ENCODE results near the gene COL4A1.
"Not testable (repeated sequence)": the region's sequence is repeated elsewhere in the genome, so short reads cannot be mapped to it uniquely, and the experiment has no call there.

The COL4A1 gene

DNA sequence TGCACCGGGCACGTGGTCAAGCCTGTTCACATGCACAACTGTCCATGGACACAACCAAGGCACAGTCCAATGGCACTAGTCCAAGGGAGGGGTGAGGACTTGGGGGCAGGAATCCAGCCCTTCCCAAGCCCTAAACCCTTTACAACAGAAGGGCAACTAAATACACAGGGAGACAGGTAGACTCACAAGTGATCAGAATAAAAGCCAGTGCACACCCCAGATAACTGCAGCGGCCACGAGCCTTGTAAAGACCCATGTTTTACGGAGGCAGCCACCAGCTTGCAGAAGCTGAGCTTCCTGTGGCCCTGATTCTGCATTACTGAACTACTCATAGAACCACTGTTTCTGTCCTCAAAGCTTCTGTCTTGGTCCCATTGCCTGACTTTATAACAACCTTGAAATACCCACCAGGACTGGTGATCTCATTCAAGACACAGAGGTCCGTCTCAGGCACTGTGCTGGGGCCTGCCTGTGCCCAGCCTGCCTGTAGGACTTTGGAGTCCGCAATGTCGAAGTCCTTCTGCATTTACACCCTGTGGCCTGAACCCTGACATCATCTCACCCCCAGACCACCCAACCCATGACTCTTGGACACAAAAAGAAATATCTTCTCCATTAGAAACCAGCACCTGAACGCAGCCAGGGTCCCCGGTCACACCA, 181.2 kb downstream of the COL4A1 start:
- H3K36me3 Mint-ChIP-seq, result no peaks in the 10 kb centered on the region
- H3K4me3 Mint-ChIP-seq, result no peak overlapping the region
- ATAC-seq (ENCODE audit: low read depth) (no peak), DNase-seq (ENCODE audit: low spot score in 2 of 2) (no peak)
- H3K4me1 Mint-ChIP-seq, result no peaks in the 10 kb centered on the region
- H3K27ac Mint-ChIP-seq, result no peak overlapping the region
- peaks cover 14% of the 10 kb centered on the region for H3K27me3 Mint-ChIP-seq
- H3K9me3 Mint-ChIP-seq, result peaks cover 2% of the 10 kb centered on the region

DNA sequence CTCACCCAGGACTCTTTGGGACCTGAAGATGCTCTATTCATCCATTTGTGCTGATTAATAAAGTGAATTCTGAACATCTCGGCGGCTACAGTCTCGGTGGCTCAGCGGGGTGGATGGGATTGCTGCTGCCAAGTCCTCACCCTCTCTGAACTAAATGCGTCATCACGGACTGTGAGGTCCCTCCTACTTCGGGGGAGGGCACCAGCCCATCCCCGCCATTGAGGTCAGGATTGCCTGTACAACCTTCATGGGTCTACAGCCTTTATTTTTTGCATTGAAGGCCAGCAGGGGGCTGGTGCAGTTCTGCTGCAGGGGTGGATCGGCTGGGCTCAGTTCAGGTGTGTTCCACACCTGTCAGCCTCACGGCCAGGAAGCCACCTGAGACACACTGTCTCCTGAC, 181.8 kb downstream of the COL4A1 start:
- H3K4me3 Mint-ChIP-seq, result no peak overlapping the region
- no peak overlapping the region for H3K27ac Mint-ChIP-seq
- peaks cover 13% of the 10 kb centered on the region for H3K27me3 Mint-ChIP-seq
- no peaks in the 10 kb centered on the region for H3K4me1 Mint-ChIP-seq
- no peak for DNase-seq (ENCODE audit: low spot score in 2 of 2)
- no peaks in the 10 kb centered on the region for H3K36me3 Mint-ChIP-seq
- no peak for ATAC-seq (ENCODE audit: low read depth)
- no peaks in the 10 kb centered on the region for H3K9me3 Mint-ChIP-seq

DNA sequence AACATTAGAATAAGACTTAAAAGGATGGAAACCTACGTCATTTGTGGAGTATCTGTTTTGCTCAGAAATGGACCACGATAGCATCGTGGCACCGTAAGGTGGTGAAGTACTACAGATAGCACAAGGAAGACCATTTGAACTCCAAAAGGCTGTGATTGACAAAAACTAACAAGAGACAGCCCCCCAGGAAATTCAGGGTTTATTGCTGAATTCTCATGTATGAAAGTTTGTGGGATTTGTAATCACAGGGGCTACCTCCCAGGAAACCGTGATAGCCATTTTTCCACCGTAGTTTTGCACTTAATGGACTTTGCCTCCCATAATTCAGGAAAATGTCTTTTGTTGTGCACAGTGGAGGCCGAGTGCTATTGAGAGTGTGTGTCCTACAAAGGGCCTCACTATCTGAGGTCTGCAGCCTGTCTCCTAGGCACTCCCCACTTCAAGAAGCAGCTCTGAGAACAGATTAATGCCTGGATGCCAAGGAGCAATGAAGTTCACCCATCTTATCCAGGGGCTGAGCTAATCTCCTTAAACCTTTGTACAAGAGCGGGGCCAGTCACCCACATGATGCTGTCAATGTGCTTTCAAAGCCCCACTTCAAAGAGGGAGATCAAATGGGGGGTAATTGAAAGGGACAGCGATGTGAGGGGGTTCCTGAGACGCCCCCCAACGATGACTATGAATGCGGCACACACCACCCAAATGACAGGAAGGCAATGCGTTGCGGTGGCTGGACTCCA, 182.6 kb downstream of the COL4A1 start:
- no peak overlapping the region for H3K4me3 Mint-ChIP-seq
- DNase-seq (ENCODE audit: low spot score in 2 of 2), result no peak
- no peak overlapping the region for H3K27ac Mint-ChIP-seq
- no peak for ATAC-seq (ENCODE audit: low read depth)
- peaks cover 13% of the 10 kb centered on the region for H3K27me3 Mint-ChIP-seq
- no peaks in the 10 kb centered on the region for H3K9me3 Mint-ChIP-seq
- no peaks in the 10 kb centered on the region for H3K36me3 Mint-ChIP-seq
- no peaks in the 10 kb centered on the region for H3K4me1 Mint-ChIP-seq

DNA sequence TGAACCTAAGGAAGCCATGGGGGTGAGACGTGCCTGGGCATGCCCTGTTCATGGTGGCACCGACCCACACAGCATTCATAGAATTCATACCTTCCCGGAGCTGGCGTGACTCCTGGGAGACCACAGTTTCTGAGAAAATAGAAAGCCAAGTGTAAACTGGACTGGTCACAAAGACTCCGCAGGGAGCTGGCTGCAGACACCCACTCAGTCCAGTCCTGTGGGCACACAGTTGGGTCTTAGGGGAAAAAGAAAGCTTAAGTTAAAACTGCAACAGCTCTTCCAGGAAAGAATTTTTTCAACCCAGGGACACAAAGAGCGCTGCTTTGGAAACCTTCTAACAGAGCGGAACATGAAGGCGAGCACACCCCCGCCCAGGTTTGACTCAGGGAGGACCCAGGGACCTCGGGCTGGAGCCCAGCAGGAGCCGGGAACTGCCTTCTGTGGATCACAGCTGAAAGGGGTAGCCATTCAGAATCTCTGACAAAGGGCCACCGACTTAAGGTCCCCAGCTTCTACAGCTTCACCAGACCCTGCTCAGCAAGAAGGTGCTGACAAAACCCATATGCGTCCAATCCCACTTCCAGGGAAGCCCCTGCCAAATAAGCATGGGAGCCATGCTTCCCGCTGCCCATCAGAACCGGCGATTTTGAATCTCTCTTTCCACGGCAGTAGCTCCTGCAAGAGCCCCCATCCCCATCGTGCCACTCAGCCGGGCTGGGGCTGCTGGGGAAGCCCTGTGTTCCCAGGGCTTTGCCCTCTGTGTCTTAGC, 183.7 kb downstream of the COL4A1 start:
- no peaks in the 10 kb centered on the region for H3K4me1 Mint-ChIP-seq
- H3K9me3 Mint-ChIP-seq, result no peaks in the 10 kb centered on the region
- peaks cover 13% of the 10 kb centered on the region for H3K27me3 Mint-ChIP-seq
- DNase-seq (ENCODE audit: low spot score in 2 of 2) (no peak), ATAC-seq (ENCODE audit: low read depth) (no peak)
- no peak overlapping the region for H3K4me3 Mint-ChIP-seq
- no peaks in the 10 kb centered on the region for H3K36me3 Mint-ChIP-seq
- H3K27ac Mint-ChIP-seq, result no peak overlapping the region

DNA sequence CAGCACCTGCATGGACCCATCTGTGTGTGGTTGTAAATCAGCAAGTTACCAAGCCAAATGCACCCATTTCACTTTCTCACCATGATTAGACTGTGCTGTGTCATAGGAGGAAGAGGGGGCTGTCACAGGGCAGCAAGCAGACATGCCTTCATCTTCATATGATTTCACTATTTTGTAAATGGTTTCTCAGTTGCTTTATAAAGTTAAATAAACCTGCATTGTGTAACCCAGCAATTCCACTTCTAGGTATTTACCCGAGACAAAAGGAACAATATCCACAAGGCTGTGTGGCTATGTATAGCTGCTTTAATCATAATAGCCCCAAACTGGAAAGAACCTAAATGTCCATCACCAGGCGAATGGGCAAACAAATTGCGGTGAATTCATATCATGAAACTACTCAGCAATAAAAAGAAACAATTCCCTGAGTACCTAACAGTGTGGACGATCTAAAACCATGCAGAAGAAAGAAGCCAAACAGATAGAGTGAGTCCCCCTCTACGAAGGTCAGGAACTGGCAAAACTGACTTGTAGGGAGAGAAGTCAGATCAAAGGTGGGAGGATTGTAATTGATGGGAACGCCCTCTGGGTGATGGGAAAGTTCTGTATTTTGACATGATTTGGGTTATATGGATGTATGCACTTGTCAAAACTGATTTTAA, 185.4 kb downstream of the COL4A1 start:
- H3K27me3 Mint-ChIP-seq, result peaks cover 9% of the 10 kb centered on the region

DNA sequence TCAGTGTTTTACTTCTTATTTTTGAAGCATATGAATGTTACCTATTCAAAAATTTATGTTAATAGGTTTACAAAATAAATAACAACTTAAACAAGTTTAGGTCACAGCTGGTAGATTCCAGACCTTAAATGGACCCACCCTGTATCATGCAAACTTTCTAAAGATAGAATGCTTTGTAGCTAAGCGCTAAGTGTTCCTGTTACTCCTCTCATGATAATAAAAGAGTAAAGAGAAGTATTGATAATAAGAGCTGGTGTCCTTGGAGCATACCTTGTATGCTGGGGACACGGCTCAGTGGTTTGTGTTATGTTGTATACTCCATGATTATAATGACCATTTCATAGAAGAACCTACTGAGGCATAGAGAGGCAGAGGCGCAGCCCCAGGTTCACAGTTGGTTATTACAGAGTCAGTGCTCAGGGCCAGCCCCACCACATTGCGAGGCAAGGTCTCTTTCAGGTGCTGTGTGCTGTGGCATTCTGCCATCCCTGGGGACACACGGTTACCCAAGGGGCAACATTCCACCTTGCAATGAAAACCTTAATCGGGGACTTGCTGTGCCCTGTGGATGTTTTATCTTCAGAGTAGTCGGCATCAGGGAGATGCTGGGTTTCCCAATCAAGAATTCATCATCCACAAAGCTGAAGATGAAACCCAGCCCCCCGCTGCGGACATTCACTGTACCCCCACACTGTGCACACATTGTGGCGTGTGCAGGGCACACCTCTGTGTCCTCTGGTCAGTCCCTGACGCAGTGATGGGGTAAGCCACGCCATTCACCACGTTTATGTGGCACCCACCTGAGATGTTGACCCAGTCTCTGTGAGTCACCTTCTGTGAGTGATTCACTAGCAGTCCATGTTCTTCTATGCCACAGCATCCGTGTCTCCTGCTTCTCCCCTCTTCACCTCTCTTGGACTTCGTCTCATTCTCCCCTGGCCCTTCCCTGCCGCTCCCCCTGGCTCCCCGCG, 186.7 kb downstream of the COL4A1 start:
- no peak for ATAC-seq (ENCODE audit: low read depth)

More for the DNA sequence above, 185.4 kb downstream of the COL4A1 start:
- H3K27ac Mint-ChIP-seq, result no peak overlapping the region
- no peaks in the 10 kb centered on the region for H3K36me3 Mint-ChIP-seq
- H3K4me3 Mint-ChIP-seq, result no peak overlapping the region
- no peaks in the 10 kb centered on the region for H3K4me1 Mint-ChIP-seq
- ATAC-seq (ENCODE audit: low read depth) (no peak), DNase-seq (ENCODE audit: low spot score in 2 of 2) (no peak)
- no peaks in the 10 kb centered on the region for H3K9me3 Mint-ChIP-seq

DNA sequence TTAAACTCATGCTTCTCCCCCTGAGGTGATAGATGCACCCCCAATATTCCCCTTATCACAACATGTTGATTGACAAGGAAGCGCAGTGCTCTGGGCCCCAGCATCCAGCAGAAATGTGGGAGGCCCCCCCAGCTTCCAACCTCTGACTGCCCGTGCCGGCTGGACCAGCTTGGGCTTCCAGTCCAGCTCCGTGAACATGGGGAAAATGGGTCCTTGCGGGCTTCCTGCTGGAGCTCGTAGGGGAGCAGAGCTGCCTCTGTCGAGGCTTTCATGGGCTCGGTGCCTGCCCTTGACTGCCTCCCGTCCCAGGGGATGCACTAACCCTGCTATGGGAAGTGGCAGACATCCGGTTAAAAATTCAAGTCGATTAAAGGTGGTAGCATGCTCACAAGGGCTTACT, 188.9 kb downstream of the COL4A1 start:
- no peak for DNase-seq (ENCODE audit: low spot score in 2 of 2)
- no peak overlapping the region for H3K27ac Mint-ChIP-seq
- no peak overlapping the region for H3K4me3 Mint-ChIP-seq
- no peak for ATAC-seq (ENCODE audit: low read depth)
- no peaks in the 10 kb centered on the region for H3K9me3 Mint-ChIP-seq
- H3K27me3 Mint-ChIP-seq, result peaks cover 7% of the 10 kb centered on the region
- no peaks in the 10 kb centered on the region for H3K4me1 Mint-ChIP-seq
- H3K36me3 Mint-ChIP-seq, result no peaks in the 10 kb centered on the region

More for the DNA sequence above, 186.7 kb downstream of the COL4A1 start:
- Mint-ChIP-seq H3K4me3 (no peak overlapping the region), H3K9me3 (no peaks in the 10 kb centered on the region), H3K27ac (no peak overlapping the region), H3K36me3 (no peaks in the 10 kb centered on the region), H3K27me3 (peaks cover 7% of the 10 kb centered on the region), H3K4me1 (no peaks in the 10 kb centered on the region)
- no peak for DNase-seq (ENCODE audit: low spot score in 2 of 2)

DNA sequence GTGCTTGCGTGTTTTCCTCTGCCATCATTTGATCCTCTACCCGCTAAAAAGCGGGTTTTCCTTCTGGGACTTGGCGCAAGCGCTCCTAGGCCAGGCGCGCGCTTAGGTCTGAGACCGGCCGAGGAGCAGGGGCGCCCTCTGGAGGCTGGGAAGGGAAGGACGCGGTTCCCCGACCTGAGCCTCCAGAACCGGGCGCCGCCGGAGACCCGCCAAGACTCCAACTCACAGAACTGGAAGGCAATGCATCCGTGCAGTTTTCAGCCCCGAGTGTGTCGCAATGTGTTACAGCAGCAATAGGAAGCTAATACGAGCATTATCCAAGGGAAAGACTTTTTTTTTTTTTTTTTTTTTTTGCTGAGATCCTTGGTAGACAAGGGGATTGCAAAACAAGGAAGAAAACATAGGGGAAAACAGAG, 190.9 kb downstream of the COL4A1 start:
- no peaks in the 10 kb centered on the region for H3K9me3 Mint-ChIP-seq
- no peaks in the 10 kb centered on the region for H3K4me1 Mint-ChIP-seq
- ATAC-seq (ENCODE audit: low read depth) (no peak), DNase-seq (ENCODE audit: low spot score in 2 of 2) (peak; percentile 9 to 21)
- no peaks in the 10 kb centered on the region for H3K36me3 Mint-ChIP-seq
- H3K4me3 Mint-ChIP-seq, result no peak overlapping the region
- H3K27ac Mint-ChIP-seq, result no peak overlapping the region
- H3K27me3 Mint-ChIP-seq, result peaks cover 7% of the 10 kb centered on the region

DNA sequence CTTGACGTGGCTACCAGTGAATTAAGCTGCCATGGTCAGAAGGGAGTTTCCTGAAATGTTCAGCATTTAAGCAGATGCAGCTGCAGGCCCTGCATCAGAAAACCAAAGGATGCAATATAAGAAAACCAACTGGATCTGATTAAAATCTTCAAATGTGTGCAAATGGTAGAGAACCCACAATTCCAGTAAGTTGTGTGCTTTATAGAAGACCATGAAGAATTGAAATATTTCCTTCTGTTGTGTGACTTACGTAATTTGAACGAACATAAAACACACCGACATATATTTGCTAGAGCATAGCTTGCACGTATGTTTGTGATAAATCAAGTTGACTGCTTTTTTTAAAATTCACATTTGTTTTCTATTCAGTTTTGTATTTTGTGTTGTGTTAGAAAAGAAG, 191.4 kb downstream of the COL4A1 start:
- Mint-ChIP-seq H3K27me3 (peaks cover 4% of the 10 kb centered on the region), H3K4me1 (no peaks in the 10 kb centered on the region), H3K4me3 (no peak overlapping the region), H3K36me3 (no peaks in the 10 kb centered on the region), H3K9me3 (no peaks in the 10 kb centered on the region), H3K27ac (no peak overlapping the region)
- ATAC-seq (ENCODE audit: low read depth) (no peak), DNase-seq (ENCODE audit: low spot score in 2 of 2) (no peak)

DNA sequence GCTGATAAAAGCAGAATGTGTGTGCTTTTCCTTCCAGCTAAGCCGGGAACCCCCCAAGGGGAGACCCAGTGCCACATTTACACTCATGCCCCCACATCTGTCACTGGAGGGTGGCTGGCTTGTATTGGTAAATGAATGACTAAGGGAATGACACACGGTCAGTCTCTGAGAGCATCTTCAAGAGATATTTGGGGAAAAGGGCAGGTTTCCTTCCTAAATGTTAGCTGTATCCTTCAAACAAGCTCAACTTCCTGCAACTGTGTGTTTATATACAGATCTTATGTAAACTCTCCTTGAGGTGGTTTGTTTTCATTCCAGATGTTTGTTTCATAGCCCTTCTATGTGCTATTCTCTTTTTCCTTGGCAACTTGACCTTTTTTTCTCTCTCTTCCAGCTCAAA, 192.6 kb downstream of the COL4A1 start:
- no peaks in the 10 kb centered on the region for H3K36me3 Mint-ChIP-seq
- no peak overlapping the region for H3K27ac Mint-ChIP-seq
- H3K4me3 Mint-ChIP-seq, result no peak overlapping the region
- DNase-seq (ENCODE audit: low spot score in 2 of 2) (no peak), ATAC-seq (ENCODE audit: low read depth) (no peak)
- no peaks in the 10 kb centered on the region for H3K9me3 Mint-ChIP-seq
- peaks cover 4% of the 10 kb centered on the region for H3K27me3 Mint-ChIP-seq
- H3K4me1 Mint-ChIP-seq, result no peaks in the 10 kb centered on the region

DNA sequence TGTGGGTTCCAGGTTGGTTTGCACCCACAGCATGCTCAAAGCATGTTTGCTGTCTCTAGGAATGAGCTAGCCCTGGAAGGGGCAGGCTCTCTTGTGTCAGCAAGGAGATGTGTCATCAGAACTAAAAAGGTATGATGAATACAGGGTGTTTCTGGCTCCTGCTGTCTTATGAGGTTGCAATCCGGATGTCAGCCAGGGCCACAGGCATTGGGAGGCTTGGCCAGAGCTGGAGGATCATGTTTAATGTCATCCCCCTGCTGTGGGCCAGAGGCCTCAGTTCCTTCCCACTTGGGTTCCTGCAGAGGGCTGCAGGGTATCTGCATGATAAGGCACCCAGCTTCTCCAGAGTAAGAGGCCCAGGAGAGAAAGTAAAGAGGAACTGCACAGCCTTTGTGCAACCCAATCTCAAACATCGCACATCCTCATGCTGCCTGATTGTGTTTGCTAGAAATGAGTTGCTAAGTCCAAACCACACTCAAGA, 193.6 kb downstream of the COL4A1 start:
- H3K9me3 Mint-ChIP-seq, result peaks cover 3% of the 10 kb centered on the region
- DNase-seq (ENCODE audit: low spot score in 2 of 2), result no peak
- no peaks in the 10 kb centered on the region for H3K4me1 Mint-ChIP-seq
- H3K36me3 Mint-ChIP-seq, result no peaks in the 10 kb centered on the region
- no peak for ATAC-seq (ENCODE audit: low read depth)
- no peak overlapping the region for H3K27ac Mint-ChIP-seq
- peaks cover 6% of the 10 kb centered on the region for H3K27me3 Mint-ChIP-seq
- H3K4me3 Mint-ChIP-seq, result no peak overlapping the region

DNA sequence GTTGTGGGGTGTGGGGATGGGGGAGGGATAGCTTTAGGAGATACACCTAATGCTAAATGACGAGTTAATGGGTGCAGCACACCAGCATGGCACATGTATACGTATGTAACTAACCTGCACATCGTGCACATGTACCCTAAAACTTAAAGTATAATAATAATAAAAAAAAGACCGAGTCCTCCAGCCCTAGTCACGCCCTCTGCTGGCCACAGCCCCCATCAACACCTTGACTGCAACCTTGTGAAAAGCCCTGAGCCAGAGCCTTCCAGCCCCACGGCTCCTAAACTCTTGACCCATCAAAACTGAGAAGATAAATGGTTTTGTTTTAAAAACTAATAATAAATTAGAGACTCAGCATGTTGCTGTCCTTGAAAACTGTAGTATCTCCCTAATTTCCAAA, 194.6 kb downstream of the COL4A1 start:
- not testable (repeated sequence) for ATAC-seq (ENCODE audit: low read depth); H3K9me3 Mint-ChIP-seq; H3K27ac Mint-ChIP-seq; H3K4me3 Mint-ChIP-seq; H3K4me1 Mint-ChIP-seq; H3K36me3 Mint-ChIP-seq; DNase-seq (ENCODE audit: low spot score in 2 of 2); H3K27me3 Mint-ChIP-seq

DNA sequence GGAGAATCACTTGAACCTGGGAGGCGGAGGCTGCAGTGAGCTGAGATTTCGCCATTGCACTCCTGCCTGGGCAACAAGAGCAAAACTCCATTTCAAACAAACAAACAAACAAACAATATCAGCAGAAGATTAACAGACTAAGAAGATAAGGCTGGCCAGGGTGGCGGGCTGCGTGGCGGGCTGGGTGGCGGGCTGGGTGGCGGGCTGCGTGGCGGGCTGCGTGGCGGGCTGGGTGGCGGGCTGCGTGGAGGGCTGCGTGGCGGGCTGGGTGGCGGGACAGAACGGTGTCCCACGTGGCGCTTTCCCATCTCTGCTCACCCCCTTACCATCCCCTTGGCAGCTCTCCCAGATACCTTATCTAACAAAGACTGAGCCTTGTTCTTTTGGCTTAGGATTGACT, 196.2 kb downstream of the COL4A1 start:
- DNase-seq (ENCODE audit: low spot score in 2 of 2), result no peak
- ATAC-seq (ENCODE audit: low read depth), result no peak
- Mint-ChIP-seq H3K27me3 (peaks cover 2% of the 10 kb centered on the region), H3K27ac (no peak overlapping the region), H3K36me3 (no peaks in the 10 kb centered on the region), H3K9me3 (peaks cover 4% of the 10 kb centered on the region), H3K4me3 (no peak overlapping the region), H3K4me1 (no peaks in the 10 kb centered on the region)
